ENCODE data around the gene DSCAM.

Gene DSCAM

DNA sequence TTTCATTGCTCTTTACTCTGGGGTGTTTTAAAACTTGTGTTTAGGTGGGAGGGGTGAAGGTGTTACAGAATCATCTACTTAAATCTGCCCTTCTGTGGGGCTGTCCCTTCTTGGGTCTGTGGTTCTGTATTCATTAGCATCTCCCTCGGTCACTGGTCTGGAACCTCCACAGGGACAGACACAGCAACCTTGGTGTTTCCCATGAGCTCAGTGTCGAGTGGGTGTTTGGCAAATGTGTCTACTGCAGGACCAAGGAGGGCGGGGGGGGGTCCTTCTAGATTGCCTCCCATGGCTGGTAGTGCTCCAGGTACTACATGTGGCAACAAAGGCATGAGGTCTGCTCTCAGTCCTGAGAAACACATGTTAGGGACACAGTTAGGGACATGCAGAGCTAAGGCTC lies 706.3 kb downstream of the DSCAM start:
- no peak for TF ChIP-seq POLR2AphosphoS5 (IDR thresholded peaks at IDR 0.05; ENCODE audit: low read depth, low read length)
- FAIRE-seq (no peak), DNase-seq (ENCODE audit: insufficient read length) (no peak)

- DNase-seq (ENCODE audit: insufficient read length) (no peak), FAIRE-seq (no peak)
- TF ChIP-seq TAF1 (IDR thresholded peaks at IDR 0.05; ENCODE audit: borderline replicate concordance, low read depth, low read length): no peak
- no peak for TF ChIP-seq POLR2AphosphoS5 (IDR thresholded peaks at IDR 0.05; ENCODE audit: low read depth, low read length)
- no peak for TF ChIP-seq POLR2A (IDR thresholded peaks at IDR 0.05; ENCODE audit: low read depth, low read length)
Observed at GRCh38 chr21:40139636-40140035, 707.3 kb downstream of the DSCAM start.

- TF ChIP-seq POLR2A (IDR thresholded peaks at IDR 0.05; ENCODE audit: low read depth, low read length): no peak
- no peak for TF ChIP-seq POLR2AphosphoS5 (IDR thresholded peaks at IDR 0.05; ENCODE audit: low read depth, low read length)
- no peak for TF ChIP-seq TAF1 (IDR thresholded peaks at IDR 0.05; ENCODE audit: borderline replicate concordance, low read depth, low read length)
- no peak for DNase-seq (ENCODE audit: insufficient read length)
- no peak for FAIRE-seq
Observed at GRCh38 chr21:40136571-40136970, 710.4 kb downstream of the DSCAM start.

GRCh38 chr21:40134731-40135492 lies 712.0 kb downstream of the DSCAM start:
- FAIRE-seq: no peak
- no peak for DNase-seq (ENCODE audit: insufficient read length)

GRCh38 chr21:40130476-40130875 lies 716.5 kb downstream of the DSCAM start:
- DNase-seq (ENCODE audit: insufficient read length): no peak
- FAIRE-seq: no peak
- TF ChIP-seq TAF1 (IDR thresholded peaks at IDR 0.05; ENCODE audit: borderline replicate concordance, low read depth, low read length): no peak
- TF ChIP-seq POLR2AphosphoS5 (IDR thresholded peaks at IDR 0.05; ENCODE audit: low read depth, low read length): no peak
- TF ChIP-seq POLR2A (IDR thresholded peaks at IDR 0.05; ENCODE audit: low read depth, low read length): no peak

More at GRCh38 chr21:40134731-40135492, 712.0 kb downstream of the DSCAM start:
- TF ChIP-seq TAF1 (IDR thresholded peaks at IDR 0.05; ENCODE audit: borderline replicate concordance, low read depth, low read length) (no peak), POLR2A (IDR thresholded peaks at IDR 0.05; ENCODE audit: low read depth, low read length) (no peak), POLR2AphosphoS5 (IDR thresholded peaks at IDR 0.05; ENCODE audit: low read depth, low read length) (no peak)

DNA sequence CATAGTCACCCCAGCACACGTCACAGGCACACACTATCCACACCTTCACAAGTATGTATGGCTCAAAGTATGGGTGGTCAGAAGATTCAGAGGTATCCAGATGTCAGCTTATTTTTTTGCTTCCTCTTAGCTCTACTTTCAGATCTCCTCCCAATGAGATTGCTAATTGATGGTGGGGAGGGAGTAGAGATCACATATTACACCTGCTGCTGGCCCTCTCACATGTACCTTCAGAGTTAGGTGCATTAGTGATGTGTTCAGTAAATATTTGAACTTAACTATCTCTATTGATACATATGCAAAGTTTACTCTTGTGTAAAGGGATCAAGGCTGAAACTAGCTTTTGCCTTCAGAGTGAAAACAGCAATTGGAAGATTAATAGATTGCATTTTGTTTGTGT lies 717.1 kb downstream of the DSCAM start:
- FAIRE-seq: no peak
- no peak for DNase-seq (ENCODE audit: insufficient read length)
- TF ChIP-seq TAF1 (IDR thresholded peaks at IDR 0.05; ENCODE audit: borderline replicate concordance, low read depth, low read length): no peak
- no peak for TF ChIP-seq POLR2AphosphoS5 (IDR thresholded peaks at IDR 0.05; ENCODE audit: low read depth, low read length)
- no peak for TF ChIP-seq POLR2A (IDR thresholded peaks at IDR 0.05; ENCODE audit: low read depth, low read length)

DNA sequence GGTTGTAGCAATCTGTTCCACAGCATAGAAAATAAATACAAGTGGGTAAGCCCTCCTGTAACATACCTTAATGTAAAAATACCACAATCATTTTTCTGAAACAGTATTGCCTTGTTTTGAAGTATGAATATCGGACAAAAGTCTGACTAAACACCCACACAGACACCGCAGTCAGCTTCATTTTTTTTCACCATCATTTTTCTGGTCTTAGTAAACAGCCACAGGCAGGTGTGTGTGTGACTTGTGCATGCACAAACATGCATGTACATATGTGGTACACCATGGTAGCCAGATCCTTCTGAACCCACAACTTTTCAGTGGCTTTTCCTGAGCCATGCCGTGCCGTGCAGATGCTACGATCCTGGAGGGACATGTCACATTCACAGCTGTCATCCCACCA lies 718.1 kb downstream of the DSCAM start:
- FAIRE-seq: no peak
- no peak for TF ChIP-seq POLR2AphosphoS5 (IDR thresholded peaks at IDR 0.05; ENCODE audit: low read depth, low read length)
- no peak for TF ChIP-seq POLR2A (IDR thresholded peaks at IDR 0.05; ENCODE audit: low read depth, low read length)
- TF ChIP-seq TAF1 (IDR thresholded peaks at IDR 0.05; ENCODE audit: borderline replicate concordance, low read depth, low read length): no peak
- DNase-seq (ENCODE audit: insufficient read length): no peak

- DNase-seq (ENCODE audit: insufficient read length): no peak
- TF ChIP-seq POLR2AphosphoS5 (IDR thresholded peaks at IDR 0.05; ENCODE audit: low read depth, low read length) (no peak), POLR2A (IDR thresholded peaks at IDR 0.05; ENCODE audit: low read depth, low read length) (no peak), TAF1 (IDR thresholded peaks at IDR 0.05; ENCODE audit: borderline replicate concordance, low read depth, low read length) (no peak)
- FAIRE-seq: no peak
Observed at GRCh38 chr21:40120940-40121575, 725.9 kb downstream of the DSCAM start.

DNA sequence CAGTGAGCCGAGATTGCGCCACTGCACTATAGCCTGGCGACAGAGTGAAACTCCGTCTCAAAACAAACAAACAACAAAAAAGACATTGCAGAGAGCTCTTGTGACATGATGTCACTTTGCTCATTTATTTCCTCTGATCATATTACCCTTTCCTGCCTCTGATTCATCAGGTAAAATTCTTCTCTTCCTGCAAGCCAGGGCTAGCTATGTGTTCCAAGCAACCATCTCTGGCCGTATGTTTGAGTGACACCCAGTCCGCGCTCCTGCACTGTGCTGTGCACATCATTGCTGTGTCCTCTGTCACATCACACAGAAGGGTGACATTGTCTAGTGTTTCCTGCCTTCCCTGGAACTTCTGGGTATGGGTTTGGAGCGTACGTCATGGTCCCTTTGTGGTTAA lies 728.4 kb downstream of the DSCAM start:
- DNase-seq (ENCODE audit: insufficient read length): no peak
- TF ChIP-seq TAF1 (IDR thresholded peaks at IDR 0.05; ENCODE audit: borderline replicate concordance, low read depth, low read length) (no peak), POLR2AphosphoS5 (IDR thresholded peaks at IDR 0.05; ENCODE audit: low read depth, low read length) (no peak), POLR2A (IDR thresholded peaks at IDR 0.05; ENCODE audit: low read depth, low read length) (no peak)
- FAIRE-seq: no peak

DNA sequence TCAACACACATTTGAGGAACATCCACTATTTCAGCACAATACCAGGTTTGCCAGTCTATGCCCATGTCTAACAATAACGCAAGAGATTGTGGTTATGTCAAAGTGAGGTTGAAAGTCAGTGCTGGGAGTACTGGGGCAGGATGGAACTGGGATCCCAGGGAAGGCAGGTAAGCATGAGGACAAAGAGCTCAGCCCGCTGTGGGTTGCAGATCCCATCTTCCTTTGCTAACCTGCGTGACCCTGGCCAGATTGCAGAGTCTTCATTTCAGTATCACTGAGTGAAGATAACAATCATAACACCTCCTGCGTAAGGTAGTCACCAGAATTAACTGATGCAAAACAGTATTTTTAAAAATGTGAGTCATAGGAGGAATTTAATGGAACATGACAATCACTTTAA lies 729.7 kb downstream of the DSCAM start:
- TF ChIP-seq POLR2AphosphoS5 (IDR thresholded peaks at IDR 0.05; ENCODE audit: low read depth, low read length): no peak
- TF ChIP-seq TAF1 (IDR thresholded peaks at IDR 0.05; ENCODE audit: borderline replicate concordance, low read depth, low read length): no peak
- no peak for TF ChIP-seq POLR2A (IDR thresholded peaks at IDR 0.05; ENCODE audit: low read depth, low read length)

DNA sequence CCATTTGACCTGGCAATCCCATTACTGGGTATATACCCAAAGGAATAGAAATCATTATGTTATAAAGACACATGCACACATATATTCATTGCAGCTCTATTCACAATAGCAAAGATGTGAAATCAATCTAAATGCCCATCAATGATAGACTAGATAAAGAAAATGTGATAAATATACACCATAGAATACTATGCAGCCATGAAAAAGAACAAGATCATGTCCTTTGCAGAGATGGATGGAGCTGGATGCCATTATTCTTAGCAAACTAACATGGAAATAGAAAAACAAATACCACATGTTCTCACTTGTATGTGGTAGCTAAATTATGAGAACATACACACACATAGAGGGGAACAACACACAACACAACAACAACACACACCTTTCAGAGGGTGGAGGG lies 731.2 kb downstream of the DSCAM start:
- FAIRE-seq (no peak), DNase-seq (ENCODE audit: insufficient read length) (no peak)
- no peak for TF ChIP-seq POLR2AphosphoS5 (IDR thresholded peaks at IDR 0.05; ENCODE audit: low read depth, low read length)

More for the DNA sequence above, 729.7 kb downstream of the DSCAM start:
- no peak for FAIRE-seq
- no peak for DNase-seq (ENCODE audit: insufficient read length)

- FAIRE-seq: no peak
- TF ChIP-seq POLR2AphosphoS5 (IDR thresholded peaks at IDR 0.05; ENCODE audit: low read depth, low read length): no peak
- no peak for TF ChIP-seq TAF1 (IDR thresholded peaks at IDR 0.05; ENCODE audit: borderline replicate concordance, low read depth, low read length)
- no peak for TF ChIP-seq POLR2A (IDR thresholded peaks at IDR 0.05; ENCODE audit: low read depth, low read length)
- DNase-seq (ENCODE audit: insufficient read length): no peak
Observed at GRCh38 chr21:40102682-40103081, 744.3 kb downstream of the DSCAM start.
